Chondrocyte (in vitro differentiated cells): ENCODE measurements around the gene SFRP2. TPM values are rescaled to one million over a fixed set of nuclear protein-coding genes. Genes with fewer than 3 reads are reported as not detected.

Experiments
- DNase-seq: peaks from one replicate; pipeline ENCODE4 v3.0.0; 2021; ENCODE audit warnings: mixed read lengths, low spot score
- H3K27ac Mint-ChIP-seq: one replicate; pipeline ENCODE4 v1.8.0; 2021; ENCODE audit warnings: mild to moderate bottlenecking, moderate library complexity, mixed read lengths; ENCODE audit not compliant: unreplicated experiment
- H3K27me3 Mint-ChIP-seq: 2 replicates; pipeline ENCODE4 v1.8.0; 2021; ENCODE audit warnings: low read depth, mixed read lengths
- H3K36me3 Mint-ChIP-seq: 2 replicates; pipeline ENCODE4 v1.8.0; 2021; ENCODE audit warnings: low read depth, mixed read lengths
- H3K4me1 Mint-ChIP-seq: 2 replicates; pipeline ENCODE4 v1.8.0; 2021; ENCODE audit warnings: low read depth, mild to moderate bottlenecking, mixed read lengths
- H3K4me3 Mint-ChIP-seq: one replicate; pipeline ENCODE4 v1.8.0; 2021; ENCODE audit warnings: mild to moderate bottlenecking, moderate library complexity, mixed read lengths; ENCODE audit not compliant: unreplicated experiment
- H3K9me3 Mint-ChIP-seq: 2 replicates; pipeline ENCODE4 v1.8.0; 2021; ENCODE audit warnings: low read depth, mixed read lengths
- total RNA-seq: library from RNA; stranded (reverse); gene quantifications from 3 replicates; pipeline ENCODE4 v1.2.1, GENCODE V29; 2021
- TF ChIP-seq, protein P1 (sequence below): fragments of 200-600 bp; sonication (generic); IDR thresholded peaks from 2 replicates; pipeline ENCODE4 v1.5.0; 2021; ENCODE audit warnings: antibody characterized with exemption, mild to moderate bottlenecking, moderate library complexity

Gene SFRP2
- total RNA-seq, 1 donor from 2014 or later = 120 TPM

DNA sequence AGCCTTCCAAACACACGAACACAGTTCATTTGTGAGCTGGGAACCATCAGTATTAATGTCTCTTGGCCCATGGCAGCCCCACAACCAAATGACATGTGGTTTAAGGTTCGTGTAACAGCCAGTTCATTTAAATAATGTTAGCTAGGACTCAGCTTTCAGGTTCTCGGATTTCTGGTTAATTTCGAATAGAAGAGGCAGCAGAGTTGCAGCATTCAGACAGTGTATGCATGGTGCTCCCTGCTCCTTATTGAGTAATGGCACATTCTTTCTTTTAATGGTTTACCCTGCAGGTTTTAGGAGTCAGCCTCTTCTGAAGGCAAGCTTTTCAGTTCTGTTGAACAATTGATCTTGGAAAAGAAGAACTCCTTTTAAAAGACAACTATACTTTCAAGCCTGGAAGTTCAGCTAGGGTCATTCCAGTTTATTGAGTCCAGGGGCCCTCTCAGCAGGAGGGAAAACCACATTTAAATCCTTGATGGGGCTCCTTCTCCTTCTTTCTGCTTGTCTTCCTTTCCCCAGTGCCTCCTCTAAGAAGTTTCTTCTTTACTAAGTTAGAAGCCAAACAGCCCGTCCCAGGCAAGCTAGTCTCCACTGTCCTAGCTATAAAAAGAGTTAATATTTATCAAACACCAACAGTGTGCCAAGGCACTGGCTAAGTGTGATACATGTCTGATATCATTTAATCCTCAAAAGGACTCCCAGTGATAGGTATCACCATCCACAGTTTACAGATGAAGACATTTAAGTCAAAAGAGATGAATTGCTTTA, 24.1 kb downstream of the SFRP2 start:
- Mint-ChIP-seq H3K4me3 (no peak overlapping the region), H3K27me3 (peaks cover 4% of the 10 kb centered on the region), H3K9me3 (no peaks in the 10 kb centered on the region), H3K36me3 (no peaks in the 10 kb centered on the region), H3K4me1 (peaks cover 6% of the 10 kb centered on the region), H3K27ac (no peak overlapping the region)
- TF ChIP-seq, protein P1, sequence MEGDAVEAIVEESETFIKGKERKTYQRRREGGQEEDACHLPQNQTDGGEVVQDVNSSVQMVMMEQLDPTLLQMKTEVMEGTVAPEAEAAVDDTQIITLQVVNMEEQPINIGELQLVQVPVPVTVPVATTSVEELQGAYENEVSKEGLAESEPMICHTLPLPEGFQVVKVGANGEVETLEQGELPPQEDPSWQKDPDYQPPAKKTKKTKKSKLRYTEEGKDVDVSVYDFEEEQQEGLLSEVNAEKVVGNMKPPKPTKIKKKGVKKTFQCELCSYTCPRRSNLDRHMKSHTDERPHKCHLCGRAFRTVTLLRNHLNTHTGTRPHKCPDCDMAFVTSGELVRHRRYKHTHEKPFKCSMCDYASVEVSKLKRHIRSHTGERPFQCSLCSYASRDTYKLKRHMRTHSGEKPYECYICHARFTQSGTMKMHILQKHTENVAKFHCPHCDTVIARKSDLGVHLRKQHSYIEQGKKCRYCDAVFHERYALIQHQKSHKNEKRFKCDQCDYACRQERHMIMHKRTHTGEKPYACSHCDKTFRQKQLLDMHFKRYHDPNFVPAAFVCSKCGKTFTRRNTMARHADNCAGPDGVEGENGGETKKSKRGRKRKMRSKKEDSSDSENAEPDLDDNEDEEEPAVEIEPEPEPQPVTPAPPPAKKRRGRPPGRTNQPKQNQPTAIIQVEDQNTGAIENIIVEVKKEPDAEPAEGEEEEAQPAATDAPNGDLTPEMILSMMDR = no peak
- no peak for DNase-seq

GRCh38 chr4:153763404-153763803, 25.5 kb downstream of the SFRP2 start:
- TF ChIP-seq, protein P1 = peak; percentile 61
- H3K27me3 Mint-ChIP-seq = peaks cover 4% of the 10 kb centered on the region

DNA sequence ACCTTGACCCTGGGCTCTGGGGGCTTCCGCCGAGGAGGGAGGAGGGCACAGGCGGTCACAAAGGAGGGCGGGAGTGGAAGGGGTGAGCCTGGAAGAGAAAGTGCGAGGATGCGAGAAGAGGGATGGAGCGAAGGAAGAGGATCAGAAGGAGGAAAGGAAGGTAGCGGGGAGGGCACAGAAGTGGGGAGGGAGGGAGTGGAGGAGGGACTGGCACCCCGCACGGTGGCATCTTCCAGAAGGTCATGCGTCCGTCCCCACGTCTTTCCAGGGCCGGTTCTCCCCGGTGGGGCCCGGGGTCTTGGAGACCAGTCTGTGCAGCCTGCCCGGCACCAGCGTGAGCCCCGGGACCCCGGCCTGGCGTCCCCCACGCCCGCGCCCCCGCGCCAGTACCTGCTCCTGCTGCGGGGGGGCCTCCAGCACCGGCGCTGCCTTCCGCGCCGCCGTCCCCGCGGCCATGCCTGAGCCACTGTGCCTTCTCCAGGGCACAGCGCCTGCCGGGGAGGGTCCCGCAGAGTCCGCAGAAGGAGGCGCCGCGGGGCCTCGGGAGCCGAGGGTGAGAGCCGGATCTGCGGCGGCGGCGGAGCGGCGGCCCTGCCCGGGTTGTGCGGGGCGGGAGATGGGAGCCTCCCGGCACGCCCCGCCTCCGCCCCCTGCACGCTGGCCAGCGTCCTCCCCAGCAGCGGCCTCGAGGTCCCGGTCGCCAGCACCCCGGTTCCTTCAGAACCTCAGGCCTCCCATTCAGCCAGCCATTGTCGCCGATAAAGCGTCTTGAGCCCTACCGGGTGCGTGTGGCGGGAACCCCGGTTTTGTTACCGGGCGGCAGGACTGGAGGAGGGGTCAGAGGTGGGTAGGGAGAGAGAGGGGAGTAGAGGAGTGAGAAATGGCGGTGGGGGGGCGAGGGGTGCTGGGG, 29.2 kb downstream of the SFRP2 start, which contains the start of gene RNF175:
TSS of gene RNF175 (minus strand) at position 618 of the 910 bp plus-strand sequence. CDS start at position 456, 162 bp downstream.
- Mint-ChIP-seq H3K4me3 (peak within 1 kb of the TSS; percentile 68), H3K9me3 (peaks cover under 1% of the 10 kb centered on the region), H3K36me3 (peaks cover 1% of the 10 kb centered on the region), H3K4me1 (peaks cover 10% of the 10 kb centered on the region), H3K27ac (no peak within 1 kb of the TSS), H3K27me3 (peaks cover 4% of the 10 kb centered on the region)
- TF ChIP-seq, protein P1 = no peak
- DNase-seq = no peak

More at GRCh38 chr4:153763404-153763803, 25.5 kb downstream of the SFRP2 start:
- Mint-ChIP-seq H3K27ac (no peak overlapping the region), H3K4me3 (no peak overlapping the region), H3K9me3 (no peaks in the 10 kb centered on the region), H3K36me3 (no peaks in the 10 kb centered on the region), H3K4me1 (peaks cover 12% of the 10 kb centered on the region)
- no peak for DNase-seq

DNA sequence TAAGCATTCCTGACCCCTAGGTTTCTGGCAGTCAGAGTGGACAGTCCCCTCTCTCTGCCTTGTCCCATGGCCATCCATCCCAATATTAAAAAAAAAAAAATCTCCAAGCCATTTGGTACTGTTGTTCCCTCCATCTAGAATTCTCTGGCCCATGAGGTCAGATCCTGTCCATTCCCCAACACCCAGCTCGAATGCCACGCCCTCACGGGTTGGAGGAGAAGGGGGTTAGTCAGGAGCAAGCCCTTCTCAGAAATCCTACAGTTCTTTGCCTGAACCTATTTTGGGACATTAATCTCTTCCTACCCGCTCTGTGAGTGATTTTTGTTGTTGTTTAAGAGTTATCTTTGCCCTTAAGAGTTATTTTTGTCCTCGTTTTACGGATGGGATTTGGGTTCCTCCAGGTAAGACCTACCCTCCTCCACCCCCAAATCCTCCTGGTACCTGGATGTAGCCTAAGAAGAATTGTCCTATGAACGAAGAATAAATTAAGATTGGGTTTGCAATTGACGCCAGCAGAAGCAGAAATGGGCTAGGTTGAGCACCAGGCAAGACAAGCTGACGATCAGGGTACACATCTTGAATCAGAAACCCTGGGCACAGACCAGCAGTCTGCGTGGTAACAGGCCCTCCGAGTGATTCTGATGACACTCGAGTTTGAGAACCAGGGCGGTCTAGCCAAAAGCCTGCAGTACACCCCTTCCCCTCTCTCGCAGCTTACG, 30.0 kb downstream of the SFRP2 start:
- Mint-ChIP-seq H3K4me3 (peak overlapping the region; percentile 65), H3K36me3 (peaks cover 1% of the 10 kb centered on the region), H3K27me3 (peaks cover 4% of the 10 kb centered on the region), H3K4me1 (peaks cover 6% of the 10 kb centered on the region), H3K9me3 (peaks cover 3% of the 10 kb centered on the region), H3K27ac (no peak overlapping the region)
- DNase-seq = no peak
- TF ChIP-seq, protein P1 = no peak
